ENCODE data around the gene TCN1. TPM values are rescaled to one million over a fixed set of nuclear protein-coding genes. Genes with fewer than 3 reads are reported as not detected.
A peak's percentile ranks its signal among the peaks of the same experiment; 100 is the strongest.

Gene TCN1
- polyA plus RNA-seq, 2 donors: 6.9 to 10.9 TPM

- H3K4me1 ChIP-seq (ENCODE audit: control insufficient read depth in 2 of 2, insufficient read depth in 2 of 2, low read length in 1 of 2): peaks cover 0 to 5% of the 10 kb centered on the region in 2 donors
- no peak overlapping the region for H3K27ac ChIP-seq (ENCODE audit: low read depth in 2 of 2, low read length in 1 of 2)
- H3K4me3 ChIP-seq (ENCODE audit: low read depth in 1 of 2, low read length in 2 of 2): no peak overlapping the region
- 32 to 42% methylated on average over 1 of the region's 1 CpG for WGBS, 2 donors
- H3K9me3 ChIP-seq (ENCODE audit: control insufficient read depth in 2 of 2, insufficient read depth in 1 of 2, low read depth in 1 of 2, low read length in 1 of 2): no peaks in the 10 kb centered on the region
- H3K27me3 ChIP-seq (ENCODE audit: control insufficient read depth in 1 of 2, insufficient read depth in 2 of 2, low read length in 2 of 2): no peaks in the 10 kb centered on the region
- H3K36me3 ChIP-seq (ENCODE audit: control insufficient read depth in 2 of 2, insufficient read depth in 2 of 2, low read length in 1 of 2): no peaks in the 10 kb centered on the region
Measured at GRCh38 chr11:59814021-59814420, 52.3 kb downstream of the TCN1 start.

- no peaks in the 10 kb centered on the region for H3K27me3 ChIP-seq (ENCODE audit: control insufficient read depth in 1 of 2, insufficient read depth in 2 of 2, low read length in 2 of 2)
- H3K4me1 ChIP-seq (ENCODE audit: control insufficient read depth in 2 of 2, insufficient read depth in 2 of 2, low read length in 1 of 2): peaks cover 0 to 5% of the 10 kb centered on the region in 2 donors
- no peaks in the 10 kb centered on the region for H3K36me3 ChIP-seq (ENCODE audit: control insufficient read depth in 2 of 2, insufficient read depth in 2 of 2, low read length in 1 of 2)
- no peak overlapping the region for H3K4me3 ChIP-seq (ENCODE audit: low read depth in 1 of 2, low read length in 2 of 2)
- H3K27ac ChIP-seq (ENCODE audit: low read depth in 2 of 2, low read length in 1 of 2): no peak overlapping the region
- WGBS, 2 donors: 92% methylated on average over 1 of the region's 1 CpG
- no peaks in the 10 kb centered on the region for H3K9me3 ChIP-seq (ENCODE audit: control insufficient read depth in 2 of 2, insufficient read depth in 1 of 2, low read depth in 1 of 2, low read length in 1 of 2)
Measured at GRCh38 chr11:59813364-59813763, 52.9 kb downstream of the TCN1 start.

GRCh38 chr11:59812220-59812619, 54.1 kb downstream of the TCN1 start:
- Histone ChIP-seq H3K4me1 (ENCODE audit: control insufficient read depth in 2 of 2, insufficient read depth in 2 of 2, low read length in 1 of 2) (peaks cover 0 to 5% of the 10 kb centered on the region in 2 donors), H3K9me3 (ENCODE audit: control insufficient read depth in 2 of 2, insufficient read depth in 1 of 2, low read depth in 1 of 2, low read length in 1 of 2) (no peaks in the 10 kb centered on the region), H3K36me3 (ENCODE audit: control insufficient read depth in 2 of 2, insufficient read depth in 2 of 2, low read length in 1 of 2) (peaks cover 0 to 3% of the 10 kb centered on the region in 2 donors), H3K27ac (ENCODE audit: low read depth in 2 of 2, low read length in 1 of 2) (no peak overlapping the region), H3K4me3 (ENCODE audit: low read depth in 1 of 2, low read length in 2 of 2) (no peak overlapping the region), H3K27me3 (ENCODE audit: control insufficient read depth in 1 of 2, insufficient read depth in 2 of 2, low read length in 2 of 2) (no peaks in the 10 kb centered on the region)
- 89 to 90% methylated on average over 2 of the region's 2 CpGs for WGBS, 2 donors

DNA sequence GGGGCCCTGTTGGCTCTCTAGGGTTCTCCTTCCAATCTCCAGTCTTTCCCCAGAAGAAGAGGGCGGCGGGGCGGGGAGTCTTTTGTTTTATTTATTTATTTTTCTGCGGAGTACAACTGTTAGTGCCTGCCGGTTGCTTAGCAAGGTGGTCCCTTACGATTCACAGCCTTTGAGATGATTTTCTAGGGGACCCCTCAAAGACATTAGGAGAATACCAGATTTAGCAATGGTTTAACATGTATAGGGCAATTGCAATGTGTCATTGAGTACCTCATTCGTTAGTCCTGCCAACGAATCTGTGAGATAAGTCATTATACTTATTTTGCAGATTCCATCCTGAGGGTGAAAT, 55.4 kb downstream of the TCN1 start:
- Histone ChIP-seq H3K9me3 (ENCODE audit: control insufficient read depth in 2 of 2, insufficient read depth in 1 of 2, low read depth in 1 of 2, low read length in 1 of 2) (no peaks in the 10 kb centered on the region), H3K27me3 (ENCODE audit: control insufficient read depth in 1 of 2, insufficient read depth in 2 of 2, low read length in 2 of 2) (no peaks in the 10 kb centered on the region), H3K36me3 (ENCODE audit: control insufficient read depth in 2 of 2, insufficient read depth in 2 of 2, low read length in 1 of 2) (peaks cover 7 to 14% of the 10 kb centered on the region in 2 donors), H3K27ac (ENCODE audit: low read depth in 2 of 2, low read length in 1 of 2) (peak overlapping the region; percentile 75 to 94), H3K4me1 (ENCODE audit: control insufficient read depth in 2 of 2, insufficient read depth in 2 of 2, low read length in 1 of 2) (peaks cover 0 to 5% of the 10 kb centered on the region in 2 donors), H3K4me3 (ENCODE audit: low read depth in 1 of 2, low read length in 2 of 2) (peak overlapping the region; percentile 69 to 82)
- WGBS, 2 donors: 8 to 9% methylated on average over 8 of the region's 8 CpGs

GRCh38 chr11:59810189-59810910, 55.9 kb downstream of the TCN1 start, which contains the start of gene MRPL16:
MRPL16 (minus strand) TSS chr11:59810778; CDS start chr11:59810658, 120 bp downstream.
- H3K27me3 ChIP-seq (ENCODE audit: control insufficient read depth in 1 of 2, insufficient read depth in 2 of 2, low read length in 2 of 2): no peaks in the 10 kb centered on the region
- no peaks in the 10 kb centered on the region for H3K9me3 ChIP-seq (ENCODE audit: control insufficient read depth in 2 of 2, insufficient read depth in 1 of 2, low read depth in 1 of 2, low read length in 1 of 2)
- H3K4me1 ChIP-seq (ENCODE audit: control insufficient read depth in 2 of 2, insufficient read depth in 2 of 2, low read length in 1 of 2): peaks cover 0 to 5% of the 10 kb centered on the region in 2 donors
- H3K4me3 ChIP-seq (ENCODE audit: low read depth in 1 of 2, low read length in 2 of 2): peak within 1 kb of the TSS; percentile 69 to 82
- 0 to 1% methylated on average over 54 of the region's 54 CpGs for WGBS, 2 donors
- peaks cover 10 to 14% of the 10 kb centered on the region in 2 donors for H3K36me3 ChIP-seq (ENCODE audit: control insufficient read depth in 2 of 2, insufficient read depth in 2 of 2, low read length in 1 of 2)
- peak within 1 kb of the TSS; percentile 75 to 94 for H3K27ac ChIP-seq (ENCODE audit: low read depth in 2 of 2, low read length in 1 of 2)

GRCh38 chr11:59807047-59807610, 59.2 kb downstream of the TCN1 start:
- H3K4me1 ChIP-seq (ENCODE audit: control insufficient read depth in 2 of 2, insufficient read depth in 2 of 2, low read length in 1 of 2): peaks cover 0 to 5% of the 10 kb centered on the region in 2 donors
- H3K27me3 ChIP-seq (ENCODE audit: control insufficient read depth in 1 of 2, insufficient read depth in 2 of 2, low read length in 2 of 2): no peaks in the 10 kb centered on the region
- WGBS, 2 donors: 62 to 79% methylated on average over 1 of the region's 1 CpG
- H3K4me3 ChIP-seq (ENCODE audit: low read depth in 1 of 2, low read length in 2 of 2): no peak overlapping the region
- H3K9me3 ChIP-seq (ENCODE audit: control insufficient read depth in 2 of 2, insufficient read depth in 1 of 2, low read depth in 1 of 2, low read length in 1 of 2): no peaks in the 10 kb centered on the region
- no peak overlapping the region for H3K27ac ChIP-seq (ENCODE audit: low read depth in 2 of 2, low read length in 1 of 2)
- H3K36me3 ChIP-seq (ENCODE audit: control insufficient read depth in 2 of 2, insufficient read depth in 2 of 2, low read length in 1 of 2): peaks cover 10 to 14% of the 10 kb centered on the region in 2 donors

GRCh38 chr11:59804061-59804460, 62.2 kb downstream of the TCN1 start:
- 90 to 98% methylated on average over 2 of the region's 2 CpGs for WGBS, 2 donors
- H3K9me3 ChIP-seq (ENCODE audit: control insufficient read depth in 2 of 2, insufficient read depth in 1 of 2, low read depth in 1 of 2, low read length in 1 of 2): no peaks in the 10 kb centered on the region
- no peaks in the 10 kb centered on the region for H3K4me1 ChIP-seq (ENCODE audit: control insufficient read depth in 2 of 2, insufficient read depth in 2 of 2, low read length in 1 of 2)
- no peak overlapping the region for H3K27ac ChIP-seq (ENCODE audit: low read depth in 2 of 2, low read length in 1 of 2)
- H3K27me3 ChIP-seq (ENCODE audit: control insufficient read depth in 1 of 2, insufficient read depth in 2 of 2, low read length in 2 of 2): no peaks in the 10 kb centered on the region
- peaks cover 12 to 14% of the 10 kb centered on the region in 2 donors for H3K36me3 ChIP-seq (ENCODE audit: control insufficient read depth in 2 of 2, insufficient read depth in 2 of 2, low read length in 1 of 2)
- no peak overlapping the region for H3K4me3 ChIP-seq (ENCODE audit: low read depth in 1 of 2, low read length in 2 of 2)

Other genes starting within 250 kb of the TCN1 start
- 10 to 100 TPM in 1 of 2 donors, 1 to 10 TPM in 1; 7.3 to 12.6 TPM for gene PATL1, start 197.4 kb downstream of the TCN1 start, polyA plus RNA-seq
- not detected for gene OR10V1, start 152.6 kb downstream of the TCN1 start, polyA plus RNA-seq
- gene STX3, start 111.1 kb downstream of the TCN1 start, polyA plus RNA-seq: 10 to 100 TPM in 1 of 2 donors, 1 to 10 TPM in 1; 8.9 to 10.6 TPM
- 10 to 100 TPM; 44.8 to 58.1 TPM for gene MRPL16, start 55.7 kb downstream of the TCN1 start, polyA plus RNA-seq
- under 1 TPM; 0.07 to 0.24 TPM for gene CBLIF, start 21.0 kb downstream of the TCN1 start, polyA plus RNA-seq
- not detected for gene OOSP3, start 12.3 kb upstream of the TCN1 start, polyA plus RNA-seq
- gene OOSP1, start 71.9 kb upstream of the TCN1 start, polyA plus RNA-seq: not detected
- not detected for gene OOSP4A, start 97.5 kb upstream of the TCN1 start, polyA plus RNA-seq
- gene OOSP4B, start 150.7 kb upstream of the TCN1 start, polyA plus RNA-seq: not detected
- gene OOSP2, start 173.9 kb upstream of the TCN1 start, polyA plus RNA-seq: not detected
- gene MS4A3, start 190.2 kb upstream of the TCN1 start, polyA plus RNA-seq: not detected
- under 1 TPM; 0.08 to 0.42 TPM for gene MS4A2, start 222.2 kb upstream of the TCN1 start, polyA plus RNA-seq

Data from esophagus (tissue), 2 donors.